Measurements from ENCODE around the gene CDIP1.

Gene CDIP1

DNA sequence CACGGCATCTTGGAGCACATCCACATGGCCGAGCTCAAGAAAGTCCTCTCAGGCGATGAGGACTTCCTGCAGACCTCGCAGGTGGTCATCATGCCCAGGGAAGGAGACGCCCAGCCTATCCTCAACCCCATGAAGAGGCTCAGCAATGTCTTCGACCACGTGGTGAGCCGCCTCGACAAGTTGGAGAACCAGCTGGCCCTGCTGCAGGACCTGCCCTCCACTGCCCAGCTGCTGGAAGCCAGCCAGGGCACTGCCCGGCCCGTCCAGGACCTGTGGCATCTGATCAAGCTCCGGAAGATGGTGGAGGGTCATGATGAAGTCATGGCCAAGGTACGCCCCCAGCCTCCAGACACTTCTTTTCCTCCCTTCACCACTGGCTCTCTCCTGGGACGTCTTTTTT, 18.0 kb upstream of the CDIP1 start:
- no peak for TF ChIP-seq GATA2 (IDR thresholded peaks at IDR 0.05; ENCODE audit: low read depth, low read length)
- TF ChIP-seq GATA3 (IDR thresholded peaks at IDR 0.05; ENCODE audit: low read depth, low read length) = no peak

DNA sequence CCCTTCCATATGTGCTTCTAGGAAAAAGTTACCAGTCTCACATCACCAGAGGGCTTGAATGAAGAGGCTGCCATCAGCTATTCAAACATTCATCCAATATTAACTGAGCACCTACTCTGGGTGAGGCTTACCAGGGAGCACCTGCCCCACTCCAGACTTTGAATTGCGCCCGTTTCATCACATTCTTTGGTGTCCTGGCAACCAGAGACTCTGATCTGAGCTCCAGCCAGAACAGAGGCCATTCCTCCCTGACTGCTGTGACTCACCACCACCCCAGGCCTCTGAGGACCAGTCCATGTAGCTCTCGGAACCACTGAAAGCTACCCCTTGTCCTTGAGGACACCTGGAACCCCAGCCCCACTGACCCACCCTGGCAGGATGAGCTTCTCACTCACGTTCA, 17.5 kb upstream of the CDIP1 start, which contains the start of gene C16orf96:
Gene C16orf96 (plus strand): TSS at position 229 of the 400 bp plus-strand sequence. CDS start 150 bp downstream, at position 379.
- TF ChIP-seq GATA3 (IDR thresholded peaks at IDR 0.05; ENCODE audit: low read depth, low read length) = no peak
- no peak for TF ChIP-seq GATA2 (IDR thresholded peaks at IDR 0.05; ENCODE audit: low read depth, low read length)

DNA sequence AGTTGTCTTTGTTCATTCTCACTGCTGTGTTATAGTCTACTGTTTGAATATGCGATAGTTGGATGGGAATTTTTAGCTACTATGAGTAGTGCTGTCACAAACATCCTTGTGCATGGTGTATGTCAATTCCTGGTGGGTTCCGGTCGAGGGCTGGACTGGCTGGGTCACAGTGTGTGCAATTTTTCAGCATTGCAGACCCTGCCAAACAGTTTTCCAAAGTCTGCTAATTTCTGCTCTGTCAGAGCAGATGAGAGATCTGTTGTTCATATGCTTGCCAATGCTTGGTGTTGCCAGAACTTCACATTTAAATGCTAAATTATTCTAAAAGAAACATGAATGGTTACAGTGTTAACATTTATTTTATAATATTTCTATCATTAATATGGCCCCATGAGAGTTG, 14.0 kb upstream of the CDIP1 start:
- no peak for TF ChIP-seq GATA3 (IDR thresholded peaks at IDR 0.05; ENCODE audit: low read depth, low read length)
- no peak for TF ChIP-seq GATA2 (IDR thresholded peaks at IDR 0.05; ENCODE audit: low read depth, low read length)

GRCh38 chr16:4550591-4550990, 12.0 kb upstream of the CDIP1 start:
- TF ChIP-seq GATA3 (IDR thresholded peaks at IDR 0.05; ENCODE audit: low read depth, low read length) (no peak), GATA2 (IDR thresholded peaks at IDR 0.05; ENCODE audit: low read depth, low read length) (no peak)

DNA sequence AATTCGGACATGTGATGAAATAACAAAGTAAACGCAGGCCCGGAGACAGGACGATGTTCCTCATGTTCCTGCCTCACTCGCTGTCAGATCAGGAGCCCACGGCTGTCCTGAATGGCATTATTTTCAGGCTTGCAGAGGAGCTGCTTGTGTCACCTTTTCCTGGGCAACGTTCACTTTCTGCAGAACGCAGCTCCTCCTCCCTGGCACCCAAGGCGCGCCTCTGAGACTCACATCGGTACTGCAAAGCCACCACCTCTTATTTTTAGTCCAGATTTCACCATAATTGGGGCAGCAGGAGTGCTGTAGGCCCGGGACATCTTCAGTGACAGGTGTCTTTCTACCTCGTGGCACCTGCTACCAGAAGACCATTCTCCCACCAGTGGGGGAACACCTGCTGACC, 9.6 kb upstream of the CDIP1 start:
- TF ChIP-seq GATA2 (IDR thresholded peaks at IDR 0.05; ENCODE audit: low read depth, low read length) (no peak), GATA3 (IDR thresholded peaks at IDR 0.05; ENCODE audit: low read depth, low read length) (no peak)

DNA sequence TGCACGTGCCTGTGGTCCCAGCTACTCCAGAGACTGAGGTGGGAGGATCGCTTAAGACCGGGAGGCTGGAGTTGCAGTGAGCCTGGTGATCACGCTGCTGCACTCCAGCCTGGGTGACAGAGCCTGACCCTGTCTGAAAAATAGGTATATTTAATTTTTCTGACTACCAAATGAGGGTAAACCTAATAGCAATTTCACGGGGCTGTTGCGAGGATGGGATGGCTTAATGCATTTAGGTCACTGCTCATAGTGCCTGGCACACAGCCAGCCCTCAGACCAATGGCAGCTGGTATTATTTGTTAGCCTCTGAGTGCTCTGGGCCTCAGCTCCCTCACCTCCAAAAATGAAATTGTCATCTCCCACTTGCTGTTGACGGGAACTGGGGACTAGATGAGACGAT, 5.9 kb upstream of the CDIP1 start:
- TF ChIP-seq GATA2 (IDR thresholded peaks at IDR 0.05; ENCODE audit: low read depth, low read length) (no peak), GATA3 (IDR thresholded peaks at IDR 0.05; ENCODE audit: low read depth, low read length) (no peak)

- TF ChIP-seq GATA2 (IDR thresholded peaks at IDR 0.05; ENCODE audit: low read depth, low read length) = no peak
- no peak for TF ChIP-seq GATA3 (IDR thresholded peaks at IDR 0.05; ENCODE audit: low read depth, low read length)
Measured at GRCh38 chr16:4539716-4540284, 1.2 kb upstream of the CDIP1 start.

DNA sequence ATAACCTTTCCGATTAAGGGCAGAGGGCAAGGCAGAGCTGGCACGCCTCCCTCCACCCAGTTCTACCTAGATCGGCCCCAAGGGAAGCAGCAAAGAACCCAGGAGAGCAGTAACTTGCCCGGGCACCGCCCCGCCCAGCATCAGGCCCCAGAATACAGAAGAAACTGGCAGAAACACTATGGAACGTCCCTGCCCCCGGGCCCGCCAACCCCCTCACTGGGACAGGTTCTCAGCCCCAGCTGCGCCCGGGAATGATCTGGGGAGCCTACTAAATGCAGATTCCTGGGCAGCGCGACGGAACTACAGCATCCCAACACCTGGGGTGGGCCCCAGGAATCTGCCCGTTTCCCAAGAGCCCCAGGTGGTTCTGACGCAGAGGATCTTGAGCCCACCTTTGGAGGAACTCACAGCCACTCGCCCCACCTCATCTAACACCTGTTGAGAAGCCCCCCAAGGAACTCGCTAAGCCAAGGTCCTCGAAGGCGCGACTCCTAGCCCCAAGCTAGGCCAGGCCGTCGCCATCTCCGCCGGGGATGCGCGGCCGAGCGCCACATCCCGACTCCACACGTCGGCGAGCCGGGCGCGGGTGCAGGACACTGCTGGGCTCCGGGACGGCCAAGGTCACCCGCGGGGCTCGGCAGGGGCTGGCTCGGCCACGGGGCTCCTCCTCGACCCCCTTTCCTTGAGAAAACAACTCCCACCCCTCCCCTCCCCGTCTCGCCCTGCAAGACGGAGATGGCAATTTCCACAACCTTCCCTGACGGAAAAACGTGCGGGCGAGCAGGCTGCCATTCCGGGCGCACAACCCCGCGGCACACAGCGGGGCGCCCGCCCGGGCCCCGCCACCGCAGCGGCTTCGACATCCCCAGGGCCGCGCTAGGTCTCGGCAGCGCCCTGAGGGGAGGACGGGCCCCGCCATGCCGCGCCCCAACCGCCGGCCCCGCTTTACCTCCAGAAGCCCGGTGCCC, 913 bp downstream of the CDIP1 start:
- no peak for TF ChIP-seq GATA3 (IDR thresholded peaks at IDR 0.05; ENCODE audit: low read depth, low read length)
- TF ChIP-seq GATA2 (IDR thresholded peaks at IDR 0.05; ENCODE audit: low read depth, low read length) = no peak

GRCh38 chr16:4536391-4537106, 2.0 kb downstream of the CDIP1 start:
- TF ChIP-seq GATA3 (IDR thresholded peaks at IDR 0.05; ENCODE audit: low read depth, low read length) (no peak), GATA2 (IDR thresholded peaks at IDR 0.05; ENCODE audit: low read depth, low read length) (no peak)

- no peak for TF ChIP-seq GATA3 (IDR thresholded peaks at IDR 0.05; ENCODE audit: low read depth, low read length)
- no peak for TF ChIP-seq GATA2 (IDR thresholded peaks at IDR 0.05; ENCODE audit: low read depth, low read length)
Measured at GRCh38 chr16:4535627-4536108, 2.9 kb downstream of the CDIP1 start.

- TF ChIP-seq GATA3 (IDR thresholded peaks at IDR 0.05; ENCODE audit: low read depth, low read length) (no peak), GATA2 (IDR thresholded peaks at IDR 0.05; ENCODE audit: low read depth, low read length) (no peak)
Measured at GRCh38 chr16:4534151-4534790, 4.3 kb downstream of the CDIP1 start.

- no peak for TF ChIP-seq GATA2 (IDR thresholded peaks at IDR 0.05; ENCODE audit: low read depth, low read length)
- no peak for TF ChIP-seq GATA3 (IDR thresholded peaks at IDR 0.05; ENCODE audit: low read depth, low read length)
Measured at GRCh38 chr16:4533490-4533889, 5.1 kb downstream of the CDIP1 start.

DNA sequence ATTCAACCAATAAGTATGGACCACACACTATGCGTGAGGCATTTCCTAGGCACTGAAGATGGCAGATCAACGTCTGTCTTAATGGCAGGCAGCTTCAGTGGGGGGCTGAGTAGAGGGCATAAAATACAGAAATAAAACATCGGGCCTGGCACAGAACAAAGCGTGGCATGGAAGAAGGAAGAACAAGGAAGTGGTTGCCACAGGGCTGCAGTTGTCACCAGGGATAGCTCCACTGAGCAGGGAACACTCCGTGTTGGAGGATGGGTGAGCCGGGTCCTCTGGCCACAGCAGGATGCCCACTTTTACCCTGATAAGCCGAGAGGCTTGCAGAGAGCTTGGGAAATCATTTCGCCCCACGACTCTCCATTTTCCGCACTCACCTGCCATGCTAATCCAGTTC, 6.3 kb downstream of the CDIP1 start:
- TF ChIP-seq GATA3 (IDR thresholded peaks at IDR 0.05; ENCODE audit: low read depth, low read length) (no peak), GATA2 (IDR thresholded peaks at IDR 0.05; ENCODE audit: low read depth, low read length) (no peak)

DNA sequence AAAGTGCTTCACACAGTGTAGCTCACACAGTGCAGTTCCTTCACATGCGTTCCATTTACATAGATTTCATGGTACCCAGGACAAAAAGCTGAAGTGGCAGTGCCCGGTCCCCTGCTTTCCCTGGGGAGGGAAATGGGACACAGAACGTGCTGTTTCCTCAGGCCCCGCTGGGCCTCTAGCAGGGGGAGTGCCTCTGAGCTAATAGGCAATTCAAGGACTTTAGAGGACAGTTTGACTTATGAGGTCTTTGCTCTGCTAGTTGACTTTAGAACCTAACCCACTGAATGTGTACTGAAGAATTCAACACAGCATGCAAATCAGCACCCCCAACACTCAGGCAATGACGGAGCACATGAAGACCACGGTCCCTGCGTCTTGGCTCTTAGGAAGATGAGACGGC, 6.8 kb downstream of the CDIP1 start:
- TF ChIP-seq GATA3 (IDR thresholded peaks at IDR 0.05; ENCODE audit: low read depth, low read length) = no peak
- no peak for TF ChIP-seq GATA2 (IDR thresholded peaks at IDR 0.05; ENCODE audit: low read depth, low read length)

All from SH-SY5Y (cell line).